ENCODE data around the gene SH3GL2. TPM values are rescaled to one million over a fixed set of nuclear protein-coding genes. Genes with fewer than 3 reads are reported as not detected.

SH3GL2 gene
- total RNA-seq, 4 donors from 2014 or later = 0.20 to 0.41 (median 0.32) TPM; not detected in 1

DNA sequence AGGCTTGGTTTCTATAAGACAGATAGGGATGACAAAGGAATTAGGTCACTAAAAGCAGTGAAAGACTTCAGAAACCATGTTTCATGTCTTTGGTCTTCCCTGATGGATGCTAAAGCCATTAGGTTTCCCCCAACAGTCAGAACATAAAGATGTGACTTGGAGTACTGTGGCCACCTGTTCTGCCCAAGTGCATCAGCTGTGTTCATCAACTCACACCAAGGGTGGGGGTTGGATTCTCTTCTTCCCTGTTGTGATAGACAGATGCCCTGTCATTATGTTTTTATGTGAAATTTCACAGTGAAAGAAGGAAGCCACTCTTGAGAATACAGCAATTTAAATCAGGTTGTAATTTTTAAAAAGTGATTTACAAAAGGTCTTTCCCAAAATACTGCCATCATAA, 196.8 kb downstream of the SH3GL2 start:
- no peak overlapping the region for H3K27ac ChIP-seq
- no peak for TF ChIP-seq EP300 (IDR thresholded peaks at IDR 0.05; ENCODE audit: low read depth)
- no peak for TF ChIP-seq POLR2A (IDR thresholded peaks at IDR 0.05)
- no peak for TF ChIP-seq POLR2AphosphoS5 (IDR thresholded peaks at IDR 0.05)
- no peaks in the 10 kb centered on the region for H3K9me3 ChIP-seq
- no peak for DNase-seq
- H3K36me3 ChIP-seq = no peaks in the 10 kb centered on the region
- H3K4me1 ChIP-seq = no peaks in the 10 kb centered on the region
- intact Hi-C loops (cut with DNase I; ENCODE audit: low total_unique reads) (no loop called here), in situ Hi-C loops (cut with MboI; ENCODE audit: low pct_ligation_motif_present in 1 of 4, low pct_unique_long_range_greater_than_20kb in 1 of 4, low sequenced_read_pairs in 3 of 4) (no loop called here)
- H3K27me3 ChIP-seq = no peaks in the 10 kb centered on the region
- H3K4me3 ChIP-seq = no peak overlapping the region

DNA sequence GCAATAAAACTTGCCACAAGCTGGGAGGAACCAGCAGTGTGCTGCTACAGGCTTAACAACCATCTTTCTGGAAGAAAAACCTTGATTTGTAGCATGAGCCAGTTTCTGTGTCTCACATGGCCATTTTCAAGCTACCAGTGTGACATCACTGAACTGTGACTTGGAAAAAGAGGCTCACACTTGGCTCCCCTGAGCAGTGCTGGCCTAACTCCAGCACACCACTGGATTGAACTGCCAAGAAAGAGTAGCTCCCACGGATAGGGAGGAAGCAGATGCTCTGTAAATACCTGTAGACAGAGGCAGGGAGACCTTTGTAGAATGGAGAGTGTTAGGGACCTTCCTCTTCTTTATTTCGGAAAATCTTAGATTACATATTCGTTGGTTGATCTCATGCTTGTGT, 197.9 kb downstream of the SH3GL2 start:
- in situ Hi-C loops (cut with MboI; ENCODE audit: low pct_ligation_motif_present in 1 of 4, low pct_unique_long_range_greater_than_20kb in 1 of 4, low sequenced_read_pairs in 3 of 4) (no loop called here), intact Hi-C loops (cut with DNase I; ENCODE audit: low total_unique reads) (no loop called here)
- H3K4me1 ChIP-seq = no peaks in the 10 kb centered on the region
- no peak overlapping the region for H3K27ac ChIP-seq
- no peaks in the 10 kb centered on the region for H3K36me3 ChIP-seq
- 8 to 44% methylated on average over 2 to 3 of the region's 3 CpGs for WGBS, 2 donors (ENCODE audit: low coverage in 1 of 2)
- no peak for DNase-seq
- H3K9me3 ChIP-seq = no peaks in the 10 kb centered on the region
- H3K27me3 ChIP-seq = no peaks in the 10 kb centered on the region
- TF ChIP-seq POLR2AphosphoS5 (IDR thresholded peaks at IDR 0.05) (no peak), EP300 (IDR thresholded peaks at IDR 0.05; ENCODE audit: low read depth) (no peak), POLR2A (IDR thresholded peaks at IDR 0.05) (no peak)
- TF ChIP-seq, protein P1, sequence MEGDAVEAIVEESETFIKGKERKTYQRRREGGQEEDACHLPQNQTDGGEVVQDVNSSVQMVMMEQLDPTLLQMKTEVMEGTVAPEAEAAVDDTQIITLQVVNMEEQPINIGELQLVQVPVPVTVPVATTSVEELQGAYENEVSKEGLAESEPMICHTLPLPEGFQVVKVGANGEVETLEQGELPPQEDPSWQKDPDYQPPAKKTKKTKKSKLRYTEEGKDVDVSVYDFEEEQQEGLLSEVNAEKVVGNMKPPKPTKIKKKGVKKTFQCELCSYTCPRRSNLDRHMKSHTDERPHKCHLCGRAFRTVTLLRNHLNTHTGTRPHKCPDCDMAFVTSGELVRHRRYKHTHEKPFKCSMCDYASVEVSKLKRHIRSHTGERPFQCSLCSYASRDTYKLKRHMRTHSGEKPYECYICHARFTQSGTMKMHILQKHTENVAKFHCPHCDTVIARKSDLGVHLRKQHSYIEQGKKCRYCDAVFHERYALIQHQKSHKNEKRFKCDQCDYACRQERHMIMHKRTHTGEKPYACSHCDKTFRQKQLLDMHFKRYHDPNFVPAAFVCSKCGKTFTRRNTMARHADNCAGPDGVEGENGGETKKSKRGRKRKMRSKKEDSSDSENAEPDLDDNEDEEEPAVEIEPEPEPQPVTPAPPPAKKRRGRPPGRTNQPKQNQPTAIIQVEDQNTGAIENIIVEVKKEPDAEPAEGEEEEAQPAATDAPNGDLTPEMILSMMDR (IDR thresholded peaks at IDR 0.05) = no peak
- H3K4me3 ChIP-seq = no peak overlapping the region

DNA sequence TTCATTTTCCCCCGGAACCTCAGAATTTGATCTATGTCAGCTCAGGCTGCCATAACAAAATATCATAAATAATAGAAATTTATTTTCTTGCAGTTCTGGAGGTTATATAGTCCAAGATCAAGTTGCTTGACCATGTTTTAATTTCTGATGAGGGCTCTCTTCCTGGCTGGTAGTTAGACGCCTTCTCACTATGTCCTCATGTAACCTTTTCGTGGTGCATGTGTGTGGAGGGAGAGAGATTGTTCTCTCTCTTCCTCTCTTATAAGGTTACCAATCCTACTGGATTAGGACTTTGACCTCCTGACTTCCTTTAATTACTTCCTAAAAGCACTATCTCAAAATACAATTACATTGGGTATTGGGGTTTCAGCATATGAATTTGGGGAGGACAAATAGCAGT, 198.6 kb downstream of the SH3GL2 start:
- Histone ChIP-seq H3K4me1 (no peaks in the 10 kb centered on the region), H3K27me3 (no peaks in the 10 kb centered on the region), H3K27ac (no peak overlapping the region), H3K4me3 (no peak overlapping the region), H3K9me3 (no peaks in the 10 kb centered on the region), H3K36me3 (no peaks in the 10 kb centered on the region)
- TF ChIP-seq EP300 (IDR thresholded peaks at IDR 0.05; ENCODE audit: low read depth) (no peak), POLR2A (IDR thresholded peaks at IDR 0.05) (no peak), POLR2AphosphoS5 (IDR thresholded peaks at IDR 0.05) (no peak)
- TF ChIP-seq, protein P1 (IDR thresholded peaks at IDR 0.05) = no peak
- intact Hi-C loops (cut with DNase I; ENCODE audit: low total_unique reads) = no loop called here
- DNase-seq = no peak
- 75 to 80% methylated on average over 3 of the region's 3 CpGs for WGBS, 2 donors (ENCODE audit: low coverage in 1 of 2)
- in situ Hi-C loops (cut with MboI; ENCODE audit: low pct_ligation_motif_present in 1 of 4, low pct_unique_long_range_greater_than_20kb in 1 of 4, low sequenced_read_pairs in 3 of 4) = no loop called here

- intact Hi-C loops (cut with DNase I; ENCODE audit: low total_unique reads) (no loop called here), in situ Hi-C loops (cut with MboI; ENCODE audit: low pct_ligation_motif_present in 1 of 4, low pct_unique_long_range_greater_than_20kb in 1 of 4, low sequenced_read_pairs in 3 of 4) (no loop called here)
- Histone ChIP-seq H3K4me1 (no peaks in the 10 kb centered on the region), H3K4me3 (no peak overlapping the region), H3K36me3 (no peaks in the 10 kb centered on the region), H3K9me3 (no peaks in the 10 kb centered on the region), H3K27ac (no peak overlapping the region), H3K27me3 (no peaks in the 10 kb centered on the region)
- TF ChIP-seq POLR2AphosphoS5 (IDR thresholded peaks at IDR 0.05) (no peak), EP300 (IDR thresholded peaks at IDR 0.05; ENCODE audit: low read depth) (no peak), POLR2A (IDR thresholded peaks at IDR 0.05) (no peak)
- TF ChIP-seq, protein P1 (IDR thresholded peaks at IDR 0.05) = no peak
- 90 to 93% methylated on average over 5 to 6 of the region's 6 CpGs for WGBS, 2 donors (ENCODE audit: low coverage in 1 of 2)
- DNase-seq = no peak
Measured at GRCh38 chr9:17782430-17783149, 203.7 kb downstream of the SH3GL2 start.

DNA sequence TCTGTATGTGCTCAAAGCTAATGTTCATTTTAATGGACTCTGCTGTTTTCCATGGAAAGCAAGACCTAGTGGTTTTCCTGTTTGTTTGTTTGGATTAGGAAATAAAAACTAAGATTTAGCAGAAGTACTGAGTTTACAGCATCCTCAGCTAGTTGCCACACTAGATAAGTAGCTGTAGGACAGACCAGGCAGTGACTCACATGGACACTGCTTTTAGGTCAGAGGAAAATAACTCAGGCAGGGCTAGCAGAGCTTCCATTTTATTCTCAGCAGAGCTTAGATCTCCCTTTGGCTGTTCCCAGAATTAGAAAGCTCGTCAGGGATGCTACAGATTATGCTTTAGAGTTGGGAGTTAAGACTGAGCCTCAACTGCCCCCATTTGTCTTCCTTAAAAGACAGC, 204.4 kb downstream of the SH3GL2 start:
- 40 to 52% methylated on average over 1 of the region's 1 CpG for WGBS, 2 donors (ENCODE audit: low coverage in 1 of 2)
- no peaks in the 10 kb centered on the region for H3K4me1 ChIP-seq
- TF ChIP-seq, protein P1 (IDR thresholded peaks at IDR 0.05) = no peak
- no peak for TF ChIP-seq EP300 (IDR thresholded peaks at IDR 0.05; ENCODE audit: low read depth)
- no peak for TF ChIP-seq POLR2A (IDR thresholded peaks at IDR 0.05)
- no peak for TF ChIP-seq POLR2AphosphoS5 (IDR thresholded peaks at IDR 0.05)
- no peak for DNase-seq
- no peak overlapping the region for H3K4me3 ChIP-seq
- no peaks in the 10 kb centered on the region for H3K27me3 ChIP-seq
- no peaks in the 10 kb centered on the region for H3K36me3 ChIP-seq
- intact Hi-C loops (cut with DNase I; ENCODE audit: low total_unique reads) (no loop called here), in situ Hi-C loops (cut with MboI; ENCODE audit: low pct_ligation_motif_present in 1 of 4, low pct_unique_long_range_greater_than_20kb in 1 of 4, low sequenced_read_pairs in 3 of 4) (no loop called here)
- H3K9me3 ChIP-seq = no peaks in the 10 kb centered on the region
- no peak overlapping the region for H3K27ac ChIP-seq

All from transverse colon (tissue), 4 donors.